PC-3 (cell line): ENCODE measurements around the gene FAM83F.

Experiments
- CTCF ChIP-seq: fragments of 300-600 bp; sonication (generic); conservative IDR thresholded peaks from 2 replicates; pipeline ENCODE4 v1.5.1; 2017; ENCODE audit warnings: antibody characterized with exemption, low read depth, mild to moderate bottlenecking, low read length
- EZH2 ChIP-seq: fragments of 300-600 bp; sonication (generic); IDR thresholded peaks from one replicate; pipeline ENCODE4 v1.6.1; 2017; ENCODE audit warnings: antibody characterized with exemption, mild to moderate bottlenecking, low read length; ENCODE audit not compliant: unreplicated experiment
- EZH2phosphoT487 ChIP-seq: fragments of 300-600 bp; sonication (generic); IDR thresholded peaks from 2 replicates; pipeline ENCODE4 v1.6.1; 2018; ENCODE audit warnings: mild to moderate bottlenecking, antibody characterized with exemption, low read length, borderline replicate concordance

GRCh38 chr22:39979458-39979857 lies 15.3 kb upstream of the FAM83F start:
- TF ChIP-seq CTCF (no peak), EZH2 (no peak), EZH2phosphoT487 (no peak)
